Liver (tissue), 9 donors: ENCODE results near the gene IQCH. TPM values are rescaled to one million over a fixed set of nuclear protein-coding genes. Genes with fewer than 3 reads are reported as not detected.

Source experiments
- DNase-seq: peaks from one replicate; pipeline ENCODE4 v3.0.0-alpha.2; 2017; ENCODE audit warnings: low spot score
- H3K27ac ChIP-seq, 2 donors: one replicate each; pipeline ENCODE4 v1.7.0; 2013; ENCODE audit warnings: inconsistent platforms in 2 of 2, low read length in 2 of 2, control low read depth in 1 of 2, low read depth in 1 of 2, mild to moderate bottlenecking in 1 of 2
- H3K27me3 ChIP-seq, 4 donors: one replicate each; pipeline versions ENCODE4 v1.6.1 to v1.7.0; 2013; ENCODE audit warnings: low read length in 3 of 4, inconsistent platforms in 1 of 4, mild to moderate bottlenecking in 1 of 4, moderate library complexity in 1 of 4; ENCODE audit not compliant: control insufficient read depth in 4 of 4, insufficient read depth in 4 of 4
- H3K36me3 ChIP-seq, 4 donors: one replicate each; pipeline versions ENCODE4 v1.6.1 to v1.7.0; 2013; ENCODE audit warnings: low read length in 3 of 4, mild to moderate bottlenecking in 3 of 4, low read depth in 1 of 4, moderate library complexity in 1 of 4; ENCODE audit not compliant: control insufficient read depth in 4 of 4, insufficient read depth in 3 of 4
- H3K4me1 ChIP-seq, 4 donors: one replicate each; pipeline versions ENCODE4 v1.6.1 to v1.7.0; 2013; ENCODE audit warnings: low read length in 3 of 4, mild to moderate bottlenecking in 3 of 4, moderate library complexity in 1 of 4; ENCODE audit not compliant: control insufficient read depth in 4 of 4, insufficient read depth in 4 of 4
- H3K4me3 ChIP-seq, 3 donors: one replicate each; pipeline versions ENCODE4 v1.6.1 to v1.7.0; 2013; ENCODE audit warnings: low read length in 3 of 3, control low read depth in 1 of 3, low read depth in 1 of 3, mild to moderate bottlenecking in 1 of 3
- H3K9ac ChIP-seq, 2 donors: one replicate each; pipeline ENCODE4 v1.7.0; 2013; ENCODE audit warnings: low read length in 2 of 2, mild to moderate bottlenecking in 2 of 2, moderate library complexity in 2 of 2, control low read depth in 1 of 2, low read depth in 1 of 2
- H3K9me3 ChIP-seq, 4 donors: one replicate each; pipeline versions ENCODE4 v1.6.1 to v1.7.0; 2013; ENCODE audit warnings: low read length in 3 of 4; ENCODE audit not compliant: control insufficient read depth in 4 of 4
- EGR1 ChIP-seq, 2 donors: IDR thresholded peaks; 2 replicates each; pipeline ENCODE4 v1.6.1; 2016 to 2018; ENCODE audit warnings: antibody characterized with exemption in 2 of 2, low read depth in 2 of 2
- FOXA1 ChIP-seq: IDR thresholded peaks from 2 replicates; pipeline ENCODE4 v1.6.1; 2016; ENCODE audit warnings: antibody characterized with exemption
- FOXA2 ChIP-seq: IDR thresholded peaks from 2 replicates; pipeline ENCODE4 v1.6.1; 2016; ENCODE audit warnings: antibody characterized with exemption
- HNF4A ChIP-seq, 2 donors: conservative IDR thresholded peaks; 2 replicates each; pipeline ENCODE4 v1.6.1; 2016; ENCODE audit warnings: antibody characterized with exemption in 2 of 2, mild to moderate bottlenecking in 2 of 2
- JUND ChIP-seq, 2 donors: IDR thresholded peaks; 2 replicates each; pipeline ENCODE4 v1.6.1; 2016; ENCODE audit warnings: antibody characterized with exemption in 2 of 2
- NR2F2 ChIP-seq: IDR thresholded peaks from 2 replicates; pipeline ENCODE4 v1.6.1; 2016; ENCODE audit warnings: antibody characterized with exemption
- RAD21 ChIP-seq, 2 donors: IDR thresholded peaks; 2 replicates each; pipeline ENCODE4 v1.6.1; 2016; ENCODE audit warnings: antibody characterized with exemption in 2 of 2, mild to moderate bottlenecking in 2 of 2
- RXRA ChIP-seq, 2 donors: IDR thresholded peaks; 2 replicates each; pipeline ENCODE4 v1.6.1; 2017 to 2018; ENCODE audit warnings: antibody characterized with exemption in 2 of 2, mild to moderate bottlenecking in 1 of 2
- SP1 ChIP-seq: IDR thresholded peaks from 2 replicates; pipeline ENCODE4 v1.6.1; 2018; ENCODE audit warnings: antibody characterized with exemption, mild to moderate bottlenecking
- TAF1 ChIP-seq: conservative IDR thresholded peaks from 2 replicates; pipeline ENCODE4 v1.6.1; 2016; ENCODE audit warnings: antibody characterized with exemption, mild to moderate bottlenecking
- YY1 ChIP-seq: IDR thresholded peaks from 2 replicates; pipeline ENCODE4 v1.6.1; 2016; ENCODE audit warnings: antibody characterized with exemption, mild to moderate bottlenecking
- WGBS: extraction: QIAGEN DNeasy Blood & Tissue Kit; methylation state at CpG from one replicate; pipeline ENCODE4 v1.1.7; 2013; 5-methylcytosine and 5-hydroxymethylcytosine counted together
- polyA plus RNA-seq, 2 donors: library from polyadenylated mRNA; stranded (reverse) in 1 of 2; unstranded in 1 of 2; fragments of 200-250 nt in 1 of 2; fragments of >200 nt in 1 of 2; fragmentation: Nextera tagmentation in 1 of 2; extraction: Ambion mirVana in 1 of 2; gene quantifications; one replicate each; pipeline versions ENCODE4 v1.2.1 to v1.2.3, GENCODE V29; 2013 to 2015
- total RNA-seq, 2 donors: library from RNA; depleted of rRNA; stranded (reverse); fragments of >200 nt; gene quantifications; one replicate each; pipeline ENCODE4 v1.2.3, GENCODE V29; 2014
- TF ChIP-seq, protein P1 (sequence below): IDR thresholded peaks from 2 replicates; pipeline ENCODE4 v1.6.1; 2016; ENCODE audit warnings: antibody characterized with exemption
- TF ChIP-seq, protein P2 (sequence below): IDR thresholded peaks from 2 replicates; pipeline ENCODE4 v1.6.1; 2016; ENCODE audit warnings: antibody characterized with exemption
- TF ChIP-seq, protein P3 (sequence below): fragments of 150-350 bp; IDR thresholded peaks from 2 replicates; pipeline ENCODE4 v1.5.1; 2017; ENCODE audit warnings: improper control_type of control experiment, low read depth, low read length; ENCODE audit not compliant: missing input control
- TF ChIP-seq, protein P4 (sequence below): IDR thresholded peaks from 2 replicates; pipeline ENCODE4 v1.6.1; 2016; ENCODE audit warnings: antibody characterized with exemption, mild to moderate bottlenecking
- TF ChIP-seq, protein P5 (sequence below): IDR thresholded peaks from 2 replicates; pipeline ENCODE4 v1.6.1; 2016; ENCODE audit warnings: antibody characterized with exemption
- donor health status: healthy.
- donor health status: healthy.
- donor health status: healthy.
- donor health status: healthy.
- donor health status: healthy.

Gene IQCH
- total and polyA plus RNA-seq, 4 donors = 0.23 to 1.6 (median 0.86) TPM

DNA sequence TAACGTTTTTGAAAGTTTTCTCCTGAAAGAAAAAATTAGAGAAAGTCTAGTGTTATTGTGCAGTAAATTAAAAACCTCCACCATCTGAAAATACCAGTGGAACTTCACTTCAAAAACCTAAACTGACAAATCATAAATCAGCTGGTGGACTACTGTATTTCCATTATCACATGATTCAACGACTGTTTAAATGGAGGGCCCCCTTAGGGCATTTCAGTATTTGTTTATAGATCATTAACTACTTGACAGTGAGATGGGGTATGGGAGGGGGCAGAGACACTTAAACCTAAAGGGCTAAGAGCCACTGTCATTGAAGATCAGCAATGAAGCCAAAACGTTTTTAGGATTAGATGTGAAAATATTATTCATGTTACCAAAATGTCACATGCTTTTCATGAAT, 257.6 kb downstream of the IQCH start:
- no peak overlapping the region for H3K9ac ChIP-seq
- H3K9me3 ChIP-seq = no peaks in the 10 kb centered on the region
- no peak overlapping the region for H3K27ac ChIP-seq
- TF ChIP-seq, protein P1, sequence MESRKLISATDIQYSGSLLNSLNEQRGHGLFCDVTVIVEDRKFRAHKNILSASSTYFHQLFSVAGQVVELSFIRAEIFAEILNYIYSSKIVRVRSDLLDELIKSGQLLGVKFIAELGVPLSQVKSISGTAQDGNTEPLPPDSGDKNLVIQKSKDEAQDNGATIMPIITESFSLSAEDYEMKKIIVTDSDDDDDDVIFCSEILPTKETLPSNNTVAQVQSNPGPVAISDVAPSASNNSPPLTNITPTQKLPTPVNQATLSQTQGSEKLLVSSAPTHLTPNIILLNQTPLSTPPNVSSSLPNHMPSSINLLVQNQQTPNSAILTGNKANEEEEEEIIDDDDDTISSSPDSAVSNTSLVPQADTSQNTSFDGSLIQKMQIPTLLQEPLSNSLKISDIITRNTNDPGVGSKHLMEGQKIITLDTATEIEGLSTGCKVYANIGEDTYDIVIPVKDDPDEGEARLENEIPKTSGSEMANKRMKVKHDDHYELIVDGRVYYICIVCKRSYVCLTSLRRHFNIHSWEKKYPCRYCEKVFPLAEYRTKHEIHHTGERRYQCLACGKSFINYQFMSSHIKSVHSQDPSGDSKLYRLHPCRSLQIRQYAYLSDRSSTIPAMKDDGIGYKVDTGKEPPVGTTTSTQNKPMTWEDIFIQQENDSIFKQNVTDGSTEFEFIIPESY = no peak
- TF ChIP-seq HNF4A (conservative IDR thresholded peaks at IDR 0.05) = no peak
- no peak for TF ChIP-seq RXRA (IDR thresholded peaks at IDR 0.05)
- TF ChIP-seq, protein P2, sequence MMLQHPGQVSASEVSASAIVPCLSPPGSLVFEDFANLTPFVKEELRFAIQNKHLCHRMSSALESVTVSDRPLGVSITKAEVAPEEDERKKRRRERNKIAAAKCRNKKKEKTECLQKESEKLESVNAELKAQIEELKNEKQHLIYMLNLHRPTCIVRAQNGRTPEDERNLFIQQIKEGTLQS = no peak
- TF ChIP-seq NR2F2 = no peak
- TF ChIP-seq RAD21 (IDR thresholded peaks at IDR 0.05) = no peak
- TF ChIP-seq JUND (IDR thresholded peaks at IDR 0.05) = no peak
- TF ChIP-seq, protein P3, sequence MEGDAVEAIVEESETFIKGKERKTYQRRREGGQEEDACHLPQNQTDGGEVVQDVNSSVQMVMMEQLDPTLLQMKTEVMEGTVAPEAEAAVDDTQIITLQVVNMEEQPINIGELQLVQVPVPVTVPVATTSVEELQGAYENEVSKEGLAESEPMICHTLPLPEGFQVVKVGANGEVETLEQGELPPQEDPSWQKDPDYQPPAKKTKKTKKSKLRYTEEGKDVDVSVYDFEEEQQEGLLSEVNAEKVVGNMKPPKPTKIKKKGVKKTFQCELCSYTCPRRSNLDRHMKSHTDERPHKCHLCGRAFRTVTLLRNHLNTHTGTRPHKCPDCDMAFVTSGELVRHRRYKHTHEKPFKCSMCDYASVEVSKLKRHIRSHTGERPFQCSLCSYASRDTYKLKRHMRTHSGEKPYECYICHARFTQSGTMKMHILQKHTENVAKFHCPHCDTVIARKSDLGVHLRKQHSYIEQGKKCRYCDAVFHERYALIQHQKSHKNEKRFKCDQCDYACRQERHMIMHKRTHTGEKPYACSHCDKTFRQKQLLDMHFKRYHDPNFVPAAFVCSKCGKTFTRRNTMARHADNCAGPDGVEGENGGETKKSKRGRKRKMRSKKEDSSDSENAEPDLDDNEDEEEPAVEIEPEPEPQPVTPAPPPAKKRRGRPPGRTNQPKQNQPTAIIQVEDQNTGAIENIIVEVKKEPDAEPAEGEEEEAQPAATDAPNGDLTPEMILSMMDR = no peak
- TF ChIP-seq SP1 = no peak
- TF ChIP-seq FOXA2 = no peak
- TF ChIP-seq, protein P4, sequence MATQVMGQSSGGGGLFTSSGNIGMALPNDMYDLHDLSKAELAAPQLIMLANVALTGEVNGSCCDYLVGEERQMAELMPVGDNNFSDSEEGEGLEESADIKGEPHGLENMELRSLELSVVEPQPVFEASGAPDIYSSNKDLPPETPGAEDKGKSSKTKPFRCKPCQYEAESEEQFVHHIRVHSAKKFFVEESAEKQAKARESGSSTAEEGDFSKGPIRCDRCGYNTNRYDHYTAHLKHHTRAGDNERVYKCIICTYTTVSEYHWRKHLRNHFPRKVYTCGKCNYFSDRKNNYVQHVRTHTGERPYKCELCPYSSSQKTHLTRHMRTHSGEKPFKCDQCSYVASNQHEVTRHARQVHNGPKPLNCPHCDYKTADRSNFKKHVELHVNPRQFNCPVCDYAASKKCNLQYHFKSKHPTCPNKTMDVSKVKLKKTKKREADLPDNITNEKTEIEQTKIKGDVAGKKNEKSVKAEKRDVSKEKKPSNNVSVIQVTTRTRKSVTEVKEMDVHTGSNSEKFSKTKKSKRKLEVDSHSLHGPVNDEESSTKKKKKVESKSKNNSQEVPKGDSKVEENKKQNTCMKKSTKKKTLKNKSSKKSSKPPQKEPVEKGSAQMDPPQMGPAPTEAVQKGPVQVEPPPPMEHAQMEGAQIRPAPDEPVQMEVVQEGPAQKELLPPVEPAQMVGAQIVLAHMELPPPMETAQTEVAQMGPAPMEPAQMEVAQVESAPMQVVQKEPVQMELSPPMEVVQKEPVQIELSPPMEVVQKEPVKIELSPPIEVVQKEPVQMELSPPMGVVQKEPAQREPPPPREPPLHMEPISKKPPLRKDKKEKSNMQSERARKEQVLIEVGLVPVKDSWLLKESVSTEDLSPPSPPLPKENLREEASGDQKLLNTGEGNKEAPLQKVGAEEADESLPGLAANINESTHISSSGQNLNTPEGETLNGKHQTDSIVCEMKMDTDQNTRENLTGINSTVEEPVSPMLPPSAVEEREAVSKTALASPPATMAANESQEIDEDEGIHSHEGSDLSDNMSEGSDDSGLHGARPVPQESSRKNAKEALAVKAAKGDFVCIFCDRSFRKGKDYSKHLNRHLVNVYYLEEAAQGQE = no peak
- no peak for TF ChIP-seq TAF1
- H3K36me3 ChIP-seq = peaks cover 4 to 24% (median 17%) of the 10 kb centered on the region in 4 donors
- peaks cover 0 to 1% (median 0%) of the 10 kb centered on the region in 4 donors for H3K4me1 ChIP-seq
- WGBS = 56% methylated on average over 3 of the region's 3 CpGs
- no peak overlapping the region for H3K4me3 ChIP-seq
- H3K27me3 ChIP-seq = no peaks in the 10 kb centered on the region
- DNase-seq = no peak

DNA sequence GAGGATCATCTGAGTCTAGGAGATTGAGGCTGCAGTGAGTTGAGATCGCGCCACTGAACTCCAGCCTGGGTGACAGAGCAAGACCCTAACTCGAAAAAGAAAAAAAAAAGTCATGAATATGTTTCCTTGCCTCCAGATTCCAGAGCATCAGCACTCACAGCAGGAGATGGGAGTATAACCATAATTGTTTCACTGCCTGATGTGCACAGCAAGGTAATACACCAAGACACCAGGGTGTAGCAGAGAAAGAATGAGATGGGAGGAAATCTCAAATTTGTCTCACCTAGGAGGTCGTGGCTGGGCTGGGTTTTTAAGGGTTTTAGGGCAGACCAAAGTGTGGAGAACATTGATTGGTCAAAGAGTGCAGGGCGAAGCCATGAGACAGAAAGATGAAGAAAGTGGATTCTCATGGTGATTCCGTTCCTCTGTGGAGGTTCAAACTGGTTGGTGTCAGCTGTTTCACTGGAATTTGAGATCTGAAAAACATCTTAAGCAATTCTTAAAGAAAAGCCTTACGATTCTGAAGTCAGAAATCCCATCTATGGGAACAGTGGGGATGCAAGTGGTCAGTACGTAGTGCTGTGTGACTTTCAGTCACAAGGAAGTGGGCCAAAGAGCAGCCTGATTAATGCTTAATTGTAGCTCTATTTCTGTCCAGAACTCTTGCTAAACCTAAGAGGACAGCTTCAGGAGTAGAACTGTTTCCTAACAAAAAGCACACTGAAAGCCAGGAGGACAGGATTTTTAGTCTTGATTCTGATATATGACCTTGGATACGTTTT, 258.5 kb downstream of the IQCH start:
- Histone ChIP-seq H3K4me3 (no peak overlapping the region), H3K4me1 (no peaks in the 10 kb centered on the region), H3K36me3 (peaks cover 4 to 24% (median 18%) of the 10 kb centered on the region in 4 donors), H3K9ac (no peak overlapping the region), H3K9me3 (no peaks in the 10 kb centered on the region), H3K27me3 (no peaks in the 10 kb centered on the region), H3K27ac (no peak overlapping the region)
- 83% methylated on average over 9 of the region's 9 CpGs for WGBS
- DNase-seq = no peak
- TF ChIP-seq JUND (IDR thresholded peaks at IDR 0.05) = no peak
- no peak for TF ChIP-seq FOXA1
- TF ChIP-seq, protein P5, sequence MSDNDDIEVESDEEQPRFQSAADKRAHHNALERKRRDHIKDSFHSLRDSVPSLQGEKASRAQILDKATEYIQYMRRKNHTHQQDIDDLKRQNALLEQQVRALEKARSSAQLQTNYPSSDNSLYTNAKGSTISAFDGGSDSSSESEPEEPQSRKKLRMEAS = no peak
- no peak for TF ChIP-seq EGR1 (IDR thresholded peaks at IDR 0.05; ENCODE audit: low read depth in 2 of 2)
- TF ChIP-seq RXRA (IDR thresholded peaks at IDR 0.05) = no peak
- no peak for TF ChIP-seq YY1
- TF ChIP-seq HNF4A (conservative IDR thresholded peaks at IDR 0.05) = no peak
